Measurements from ENCODE around the gene ENOX1.

GRCh38 chr13:43482026-43482425 is 304.7 kb downstream of the ENOX1 start:
- TF ChIP-seq, protein P1, sequence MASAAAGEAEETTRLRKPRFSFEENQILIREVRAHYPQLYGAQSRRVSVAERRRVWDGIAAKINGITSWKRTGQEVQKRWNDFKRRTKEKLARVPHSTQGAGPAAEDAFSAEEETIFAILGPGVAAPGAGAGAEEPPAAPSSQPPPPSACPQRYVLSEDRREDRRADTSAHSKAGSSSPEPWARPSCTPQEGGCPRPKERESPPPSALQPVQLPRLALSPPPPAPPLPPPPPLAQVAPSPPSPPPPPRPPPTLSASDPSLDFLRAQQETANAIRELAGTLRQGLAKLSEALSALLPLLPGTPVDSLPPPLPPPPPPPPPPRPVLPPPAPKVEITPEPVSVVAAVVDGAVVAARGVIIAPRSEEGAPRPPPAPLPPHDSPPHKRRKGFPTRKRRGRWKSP (CRISPR knock-in tag; IDR thresholded peaks at IDR 0.05), result no peak
- TF ChIP-seq, protein P2, sequence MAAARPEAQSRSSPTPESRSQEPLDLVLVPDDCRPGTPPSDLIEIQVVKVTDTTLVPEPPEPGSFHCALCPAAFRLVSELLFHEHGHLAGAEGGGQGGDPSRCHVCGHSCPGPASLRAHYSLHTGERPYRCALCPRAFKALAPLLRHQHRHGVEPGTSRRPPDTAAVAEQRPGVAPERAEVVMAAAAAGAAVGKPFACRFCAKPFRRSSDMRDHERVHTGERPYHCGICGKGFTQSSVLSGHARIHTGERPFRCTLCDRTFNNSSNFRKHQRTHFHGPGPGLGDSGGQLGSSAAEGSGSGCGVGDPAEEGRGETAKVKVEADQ (CRISPR knock-in tag; IDR thresholded peaks at IDR 0.05; ENCODE audit: borderline replicate concordance), result no peak
- no peak for TF ChIP-seq NPAS2 (CRISPR knock-in tag; IDR thresholded peaks at IDR 0.05; ENCODE audit: borderline replicate concordance)
- TF ChIP-seq MAFK (conservative IDR thresholded peaks at IDR 0.05 in 1 of 2, IDR thresholded peaks at IDR 0.05 in 1 of 2; ENCODE audit: low read length in 2 of 2), result no peak
- TF ChIP-seq HNRNPLL (IDR thresholded peaks at IDR 0.05; ENCODE audit: low read depth, low read length, poor library complexity, severe bottlenecking), result no peak
- no peak for TF ChIP-seq CTCF (CRISPR knock-in tag; IDR thresholded peaks at IDR 0.05)
- TF ChIP-seq, protein P3, sequence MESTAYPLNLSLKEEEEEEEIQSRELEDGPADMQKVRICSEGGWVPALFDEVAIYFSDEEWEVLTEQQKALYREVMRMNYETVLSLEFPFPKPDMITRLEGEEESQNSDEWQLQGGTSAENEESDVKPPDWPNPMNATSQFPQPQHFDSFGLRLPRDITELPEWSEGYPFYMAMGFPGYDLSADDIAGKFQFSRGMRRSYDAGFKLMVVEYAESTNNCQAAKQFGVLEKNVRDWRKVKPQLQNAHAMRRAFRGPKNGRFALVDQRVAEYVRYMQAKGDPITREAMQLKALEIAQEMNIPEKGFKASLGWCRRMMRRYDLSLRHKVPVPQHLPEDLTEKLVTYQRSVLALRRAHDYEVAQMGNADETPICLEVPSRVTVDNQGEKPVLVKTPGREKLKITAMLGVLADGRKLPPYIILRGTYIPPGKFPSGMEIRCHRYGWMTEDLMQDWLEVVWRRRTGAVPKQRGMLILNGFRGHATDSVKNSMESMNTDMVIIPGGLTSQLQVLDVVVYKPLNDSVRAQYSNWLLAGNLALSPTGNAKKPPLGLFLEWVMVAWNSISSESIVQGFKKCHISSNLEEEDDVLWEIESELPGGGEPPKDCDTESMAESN (CRISPR knock-in tag; conservative IDR thresholded peaks at IDR 0.05), result no peak
- no peak for TF ChIP-seq BCLAF1 (IDR thresholded peaks at IDR 0.05)
- TF ChIP-seq TIGD3 (CRISPR knock-in tag; IDR thresholded peaks at IDR 0.05; ENCODE audit: borderline replicate concordance), result no peak

Measured in HepG2 (cell line).